ENCODE data around the gene SST.

The SST gene

DNA sequence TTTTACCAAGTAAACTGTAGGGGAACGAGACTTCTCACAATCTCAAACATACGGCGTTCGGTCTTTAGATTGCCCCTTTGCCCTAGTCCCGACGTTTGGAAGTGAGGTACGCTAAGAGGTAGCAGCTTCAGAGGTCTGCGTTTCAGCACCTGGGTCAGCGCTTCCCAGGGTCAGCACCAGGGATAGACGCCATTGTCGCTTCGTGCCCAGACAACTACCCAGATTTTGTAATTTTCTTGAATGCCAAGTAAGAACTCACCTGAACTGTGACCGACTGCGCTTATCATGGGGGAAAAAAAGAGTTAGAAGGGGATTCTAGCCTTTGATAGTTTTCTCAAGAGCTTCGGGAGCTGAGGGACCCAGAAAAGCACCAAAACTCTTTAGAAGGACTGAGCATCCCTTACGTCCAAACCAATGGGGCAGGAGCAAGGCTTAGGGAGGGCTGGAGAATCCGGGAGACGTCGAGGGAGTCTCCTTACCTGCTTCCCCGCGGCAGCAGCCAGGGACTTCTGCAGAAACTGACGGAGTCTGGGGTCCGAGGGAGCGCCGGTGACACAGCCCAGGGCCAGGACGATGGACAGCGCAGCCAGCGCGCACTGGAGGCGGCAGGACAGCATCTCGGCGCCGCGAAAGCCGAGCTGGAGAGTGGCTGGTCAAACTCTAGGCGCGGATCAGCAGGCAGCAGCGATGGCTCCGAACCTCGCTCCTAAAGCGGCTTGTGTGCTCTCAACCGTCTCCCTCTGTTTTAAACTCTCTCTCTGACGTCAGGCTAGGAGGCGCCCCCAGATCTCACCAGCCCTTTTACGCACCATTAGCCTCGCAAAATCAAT lies at the start of gene SST:
Gene SST, minus strand, starts transcription at position 720 of the 830 bp plus-strand sequence. Its CDS starts 103 bp downstream, at position 617.
- TF ChIP-seq, protein P1, sequence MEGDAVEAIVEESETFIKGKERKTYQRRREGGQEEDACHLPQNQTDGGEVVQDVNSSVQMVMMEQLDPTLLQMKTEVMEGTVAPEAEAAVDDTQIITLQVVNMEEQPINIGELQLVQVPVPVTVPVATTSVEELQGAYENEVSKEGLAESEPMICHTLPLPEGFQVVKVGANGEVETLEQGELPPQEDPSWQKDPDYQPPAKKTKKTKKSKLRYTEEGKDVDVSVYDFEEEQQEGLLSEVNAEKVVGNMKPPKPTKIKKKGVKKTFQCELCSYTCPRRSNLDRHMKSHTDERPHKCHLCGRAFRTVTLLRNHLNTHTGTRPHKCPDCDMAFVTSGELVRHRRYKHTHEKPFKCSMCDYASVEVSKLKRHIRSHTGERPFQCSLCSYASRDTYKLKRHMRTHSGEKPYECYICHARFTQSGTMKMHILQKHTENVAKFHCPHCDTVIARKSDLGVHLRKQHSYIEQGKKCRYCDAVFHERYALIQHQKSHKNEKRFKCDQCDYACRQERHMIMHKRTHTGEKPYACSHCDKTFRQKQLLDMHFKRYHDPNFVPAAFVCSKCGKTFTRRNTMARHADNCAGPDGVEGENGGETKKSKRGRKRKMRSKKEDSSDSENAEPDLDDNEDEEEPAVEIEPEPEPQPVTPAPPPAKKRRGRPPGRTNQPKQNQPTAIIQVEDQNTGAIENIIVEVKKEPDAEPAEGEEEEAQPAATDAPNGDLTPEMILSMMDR (conservative IDR thresholded peaks at IDR 0.05) = no peak
- no peak for TF ChIP-seq ZFX (IDR thresholded peaks at IDR 0.05)
- no peak within 1 kb of the TSS for H3K27ac ChIP-seq

DNA sequence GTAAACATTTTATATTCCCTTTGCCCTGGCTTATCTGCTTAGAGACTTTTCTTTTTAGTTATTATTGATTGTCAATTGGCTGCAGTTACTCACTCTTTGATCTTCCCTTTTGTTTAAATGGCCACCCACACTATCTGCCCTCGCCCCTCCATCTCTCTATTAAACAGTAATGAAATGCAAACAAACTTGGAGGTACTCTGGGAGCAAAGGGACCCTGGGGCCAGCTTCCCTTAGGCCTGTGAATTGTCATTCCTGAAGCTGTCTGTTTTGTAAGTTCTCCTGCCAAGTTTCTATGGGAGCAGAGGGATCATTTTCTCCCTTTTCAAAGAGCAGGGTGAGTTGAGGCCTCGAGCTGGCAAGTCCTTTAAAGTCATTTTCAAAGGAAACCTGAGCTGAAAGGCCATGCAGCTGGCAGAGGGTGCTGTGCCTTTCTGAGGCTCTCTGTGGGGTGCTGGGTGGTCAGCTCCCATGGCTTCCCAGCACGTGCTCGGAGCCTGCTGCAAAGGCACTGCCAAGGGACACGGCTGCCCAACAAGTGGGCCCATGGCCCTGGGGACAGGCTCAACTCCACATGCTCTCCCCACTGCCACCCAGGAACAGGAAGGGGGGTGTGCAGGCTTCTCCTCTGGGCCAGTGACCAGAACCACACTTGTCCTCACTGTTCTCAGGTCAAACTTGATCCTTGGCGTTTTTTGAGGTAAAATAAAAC lies 49.6 kb upstream of the SST start:
- TF ChIP-seq ZFX (IDR thresholded peaks at IDR 0.05) = no peak
- TF ChIP-seq, protein P1 (conservative IDR thresholded peaks at IDR 0.05) = no peak

DNA sequence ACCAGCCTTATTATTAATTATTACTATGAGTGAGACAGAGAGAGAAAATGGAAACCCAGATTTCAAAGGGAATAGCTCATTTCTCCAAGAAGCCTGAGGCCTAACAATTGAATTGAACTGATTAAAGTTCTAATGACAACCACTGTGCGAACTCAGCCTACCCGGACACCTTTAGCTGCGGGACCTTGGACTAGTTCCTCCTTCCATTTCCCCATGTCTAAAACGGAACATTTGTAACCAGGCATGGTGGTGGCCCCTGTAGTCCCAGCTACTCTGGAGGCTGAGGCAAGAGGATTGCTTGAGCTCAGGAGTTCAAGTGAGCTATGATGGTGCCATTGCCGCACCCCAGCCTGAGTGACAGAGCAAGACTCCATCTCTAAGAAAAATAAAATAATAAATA lies 48.6 kb upstream of the SST start:
- TF ChIP-seq, protein P1 (conservative IDR thresholded peaks at IDR 0.05) = no peak
- no peak for TF ChIP-seq ZFX (IDR thresholded peaks at IDR 0.05)
- no peak overlapping the region for H3K27ac ChIP-seq

More for the DNA sequence above, 49.6 kb upstream of the SST start:
- no peak overlapping the region for H3K27ac ChIP-seq

DNA sequence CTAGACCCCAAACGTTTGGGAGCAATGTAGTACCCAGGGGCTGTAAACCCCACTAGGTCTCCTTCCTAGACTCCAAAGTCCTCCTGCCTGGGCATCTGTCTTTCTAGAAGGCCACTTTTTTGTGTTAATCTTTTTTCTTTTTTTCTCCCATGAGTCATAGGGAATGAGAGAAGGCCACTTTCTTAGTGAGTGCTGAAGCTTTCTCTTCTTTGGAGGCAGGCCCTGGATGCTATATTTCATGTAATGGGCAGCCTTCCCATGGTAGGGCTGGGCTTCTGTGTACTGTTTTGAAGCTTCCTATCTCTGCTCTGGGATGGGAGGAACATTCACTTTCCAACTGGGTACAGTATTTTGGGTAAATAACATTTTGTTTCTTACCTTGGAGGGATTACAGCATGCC lies 47.4 kb upstream of the SST start:
- TF ChIP-seq, protein P1 (conservative IDR thresholded peaks at IDR 0.05) = no peak
- no peak for TF ChIP-seq ZFX (IDR thresholded peaks at IDR 0.05)

DNA sequence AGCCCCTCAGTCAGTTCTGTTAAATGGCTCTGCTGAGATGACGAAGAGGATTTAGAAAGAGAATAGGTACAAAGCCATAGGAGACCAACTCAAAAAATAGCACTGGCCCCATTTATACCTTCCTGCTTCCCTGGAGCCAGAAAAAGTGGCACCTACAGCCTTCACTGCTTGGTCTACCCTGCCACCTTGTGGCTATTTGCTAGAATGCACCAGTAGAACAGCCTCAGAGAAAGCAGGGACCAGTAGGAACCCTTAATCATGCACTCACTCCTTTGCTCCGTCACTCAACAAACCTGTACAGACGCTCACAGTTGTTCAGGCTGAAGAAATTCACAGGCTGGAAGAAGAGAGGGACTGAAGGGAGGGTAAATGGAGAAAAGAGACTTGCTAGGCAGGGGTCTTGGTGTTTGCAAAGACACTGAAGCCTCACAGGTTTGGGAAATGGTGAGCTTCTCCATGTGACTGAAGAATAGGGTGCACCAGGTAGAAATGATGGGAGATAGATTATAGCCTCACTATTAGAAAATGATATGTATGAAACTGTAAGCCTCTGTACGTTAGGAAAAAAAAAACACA lies 44.3 kb upstream of the SST start:
- TF ChIP-seq, protein P1 (conservative IDR thresholded peaks at IDR 0.05) = peak; percentile 97
- TF ChIP-seq ZFX (IDR thresholded peaks at IDR 0.05) = no peak
- H3K27ac ChIP-seq = no peak overlapping the region

More for the DNA sequence above, 47.4 kb upstream of the SST start:
- no peak overlapping the region for H3K27ac ChIP-seq

DNA sequence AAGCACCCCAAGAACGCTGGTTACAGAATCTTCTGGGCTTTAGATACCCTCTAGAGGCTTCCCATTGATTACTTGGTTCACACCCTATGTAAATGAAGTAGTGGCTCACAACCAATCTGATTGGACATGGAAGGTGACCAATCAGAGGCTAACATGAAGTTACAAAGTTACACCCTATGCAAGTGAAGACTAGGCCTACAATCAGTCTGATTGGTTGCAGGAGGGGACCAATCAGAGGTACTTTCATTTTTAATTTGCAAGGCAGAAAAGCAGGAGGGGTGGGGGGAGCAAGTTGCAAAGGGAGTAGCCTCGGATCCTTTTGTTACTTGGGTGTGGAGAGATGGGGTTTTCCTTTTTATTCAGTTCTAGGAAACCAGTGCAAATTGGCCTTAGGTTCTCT lies 43.3 kb upstream of the SST start:
- H3K27ac ChIP-seq = no peak overlapping the region
- TF ChIP-seq, protein P1 (conservative IDR thresholded peaks at IDR 0.05) = no peak
- TF ChIP-seq ZFX (IDR thresholded peaks at IDR 0.05) = no peak

DNA sequence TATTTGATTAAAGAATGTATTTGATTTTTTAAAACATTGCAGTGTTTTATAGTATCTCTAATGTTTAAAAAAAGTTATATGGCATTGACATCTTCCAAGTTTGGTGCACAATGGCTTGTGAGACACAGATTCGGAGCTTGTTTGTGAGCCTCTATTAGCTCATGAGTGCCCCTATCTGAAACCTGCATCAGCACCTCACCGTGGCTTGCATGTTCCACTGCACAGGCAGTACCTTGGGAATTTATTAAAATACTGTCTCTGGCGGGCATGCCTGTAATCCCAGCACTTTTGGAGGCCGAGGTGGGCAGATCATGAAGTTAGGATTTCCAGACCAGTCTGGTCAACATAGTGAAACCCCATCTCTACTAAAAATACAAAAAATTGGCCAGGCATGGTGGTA lies 39.0 kb upstream of the SST start:
- H3K27ac ChIP-seq = no peak overlapping the region
- TF ChIP-seq ZFX (IDR thresholded peaks at IDR 0.05) = no peak
- TF ChIP-seq, protein P1 (conservative IDR thresholded peaks at IDR 0.05) = peak; percentile 23; the same call in 1 of the 2 replicates
